Measurements from ENCODE around the gene WASF3.

WASF3 gene

GRCh38 chr13:26713341-26713740 is 155.9 kb downstream of the WASF3 start:
- Histone ChIP-seq H3K23ac (ENCODE audit: low read length in 2 of 2) (no peak overlapping the region), H3K79me1 (replicated peaks; ENCODE audit: low read length, poor library complexity, severe bottlenecking) (no peaks in the 10 kb centered on the region), H2BK5ac (ENCODE audit: low read depth, low read length, poor library complexity, severe bottlenecking) (no peak overlapping the region), H3K4me2 (ENCODE audit: low read length, poor library complexity, severe bottlenecking) (no peak overlapping the region), H2BK120ac (ENCODE audit: low read depth, low read length) (no peak overlapping the region), H4K8ac (ENCODE audit: low read length) (no peak overlapping the region), H3K27ac (ENCODE audit: low read length, poor library complexity, severe bottlenecking) (no peak overlapping the region), H3K14ac (ENCODE audit: low read length in 2 of 2) (no peak overlapping the region), H3K18ac (ENCODE audit: low read depth in 1 of 2, low read length in 2 of 2) (no peak overlapping the region), H2AFZ (ENCODE audit: low read depth, low read length) (no peak overlapping the region), H3K27me3 (ENCODE audit: control insufficient read depth in 1 of 2, insufficient read depth in 1 of 2, low read length in 2 of 2) (peaks cover 10 to 31% of the 10 kb centered on the region in 2 experiments), H3K4ac (ENCODE audit: low read depth in 1 of 2, low read length in 2 of 2) (no peak overlapping the region), H4K91ac (ENCODE audit: low read length) (no peak overlapping the region), H3K9me3 (ENCODE audit: control insufficient read depth, low read length) (no peaks in the 10 kb centered on the region), H3K9ac (ENCODE audit: low read length) (no peak overlapping the region), H3K36me3 (ENCODE audit: control insufficient read depth in 1 of 2, insufficient read depth in 2 of 2, low read depth in 1 of 2, low read length in 2 of 2) (no peaks in the 10 kb centered on the region), H3K4me1 (ENCODE audit: control insufficient read depth, insufficient read depth, low read depth, low read length) (no peaks in the 10 kb centered on the region), H2BK15ac (ENCODE audit: low read depth, poor library complexity, severe bottlenecking) (no peak overlapping the region), H3K4me3 (ENCODE audit: insufficient read depth in 1 of 2, low read depth in 1 of 2, low read length in 2 of 2) (no peak overlapping the region), H2BK12ac (ENCODE audit: low read length in 2 of 2) (no peak overlapping the region), H2AK5ac (ENCODE audit: low read length, severe bottlenecking) (no peak overlapping the region)
- no peak for DNase-seq
- WGBS: 96% methylated on average over 1 of the region's 1 CpG

DNA sequence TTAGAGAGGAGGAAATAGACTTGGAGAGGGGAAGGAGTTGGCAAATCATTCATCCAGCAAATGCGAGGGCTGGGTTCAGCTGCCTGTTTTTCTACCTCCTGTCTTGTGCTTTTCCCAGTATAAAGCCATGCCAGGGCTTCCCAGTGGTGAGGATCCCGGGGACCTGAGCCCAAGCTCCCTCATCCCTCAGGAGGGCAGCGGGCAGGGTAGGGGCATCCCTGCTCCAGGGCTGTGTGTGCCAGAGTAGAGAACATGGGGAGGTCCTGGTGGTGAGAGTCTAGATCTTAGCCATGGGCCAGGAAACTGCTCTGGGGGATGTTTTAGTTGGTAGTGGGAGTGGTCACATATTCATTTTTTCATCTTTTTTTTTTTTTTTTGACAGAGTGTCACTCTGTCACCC is 159.5 kb downstream of the WASF3 start:
- no peak overlapping the region for H4K8ac ChIP-seq (ENCODE audit: low read length)
- no peaks in the 10 kb centered on the region for H3K36me3 ChIP-seq (ENCODE audit: control insufficient read depth in 1 of 2, insufficient read depth in 2 of 2, low read depth in 1 of 2, low read length in 2 of 2)
- no peaks in the 10 kb centered on the region for H3K4me1 ChIP-seq (ENCODE audit: control insufficient read depth, insufficient read depth, low read depth, low read length)

DNA sequence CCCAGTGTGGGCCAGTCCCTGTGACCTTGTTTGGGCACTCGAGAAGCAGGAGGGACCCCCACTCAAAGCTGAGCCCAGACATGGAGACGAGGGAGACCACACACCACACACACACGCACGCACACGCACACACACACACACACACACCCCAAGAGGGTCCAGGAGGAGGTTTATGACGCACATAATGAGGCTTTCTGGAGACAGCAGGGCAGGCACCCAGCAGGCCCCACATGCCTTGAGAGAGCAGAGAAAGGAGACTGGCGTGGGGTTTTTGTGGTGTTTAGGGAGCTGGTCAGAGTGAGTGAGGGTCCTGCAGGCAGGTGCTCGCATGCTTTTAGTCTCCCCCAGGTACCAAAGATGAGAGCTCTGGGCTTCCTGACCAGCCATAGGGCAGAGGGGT is 160.7 kb downstream of the WASF3 start:
- no peak overlapping the region for H2AFZ ChIP-seq (ENCODE audit: low read depth, low read length)
- H3K27ac ChIP-seq (ENCODE audit: low read length, poor library complexity, severe bottlenecking): no peak overlapping the region
- H3K4me2 ChIP-seq (ENCODE audit: low read length, poor library complexity, severe bottlenecking): no peak overlapping the region
- no peak overlapping the region for H3K4me3 ChIP-seq (ENCODE audit: insufficient read depth in 1 of 2, low read depth in 1 of 2, low read length in 2 of 2)
- H3K18ac ChIP-seq (ENCODE audit: low read depth in 1 of 2, low read length in 2 of 2): no peak overlapping the region
- H2BK15ac ChIP-seq (ENCODE audit: low read depth, poor library complexity, severe bottlenecking): no peak overlapping the region
- no peak overlapping the region for H3K23ac ChIP-seq (ENCODE audit: low read length in 2 of 2)
- no peak overlapping the region for H4K8ac ChIP-seq (ENCODE audit: low read length)
- peaks cover 9 to 27% of the 10 kb centered on the region in 2 experiments for H3K27me3 ChIP-seq (ENCODE audit: control insufficient read depth in 1 of 2, insufficient read depth in 1 of 2, low read length in 2 of 2)
- 57% methylated on average over 4 of the region's 8 CpGs for WGBS
- no peak overlapping the region for H4K91ac ChIP-seq (ENCODE audit: low read length)
- H3K79me1 ChIP-seq (replicated peaks; ENCODE audit: low read length, poor library complexity, severe bottlenecking): no peaks in the 10 kb centered on the region
- no peaks in the 10 kb centered on the region for H3K4me1 ChIP-seq (ENCODE audit: control insufficient read depth, insufficient read depth, low read depth, low read length)
- H2BK12ac ChIP-seq (ENCODE audit: low read length in 2 of 2): no peak overlapping the region
- H3K36me3 ChIP-seq (ENCODE audit: control insufficient read depth in 1 of 2, insufficient read depth in 2 of 2, low read depth in 1 of 2, low read length in 2 of 2): no peaks in the 10 kb centered on the region
- H3K9me3 ChIP-seq (ENCODE audit: control insufficient read depth, low read length): no peaks in the 10 kb centered on the region
- no peak overlapping the region for H2AK5ac ChIP-seq (ENCODE audit: low read length, severe bottlenecking)
- H3K4ac ChIP-seq (ENCODE audit: low read depth in 1 of 2, low read length in 2 of 2): no peak overlapping the region
- no peak for DNase-seq
- H2BK5ac ChIP-seq (ENCODE audit: low read depth, low read length, poor library complexity, severe bottlenecking): no peak overlapping the region
- no peak overlapping the region for H3K14ac ChIP-seq (ENCODE audit: low read length in 2 of 2)
- H3K9ac ChIP-seq (ENCODE audit: low read length): no peak overlapping the region
- no peak overlapping the region for H2BK120ac ChIP-seq (ENCODE audit: low read depth, low read length)

More for the DNA sequence above, 159.5 kb downstream of the WASF3 start:
- Histone ChIP-seq H3K79me1 (replicated peaks; ENCODE audit: low read length, poor library complexity, severe bottlenecking) (no peaks in the 10 kb centered on the region), H3K4me3 (ENCODE audit: insufficient read depth in 1 of 2, low read depth in 1 of 2, low read length in 2 of 2) (no peak overlapping the region), H3K4me2 (ENCODE audit: low read length, poor library complexity, severe bottlenecking) (no peak overlapping the region), H3K18ac (ENCODE audit: low read depth in 1 of 2, low read length in 2 of 2) (no peak overlapping the region), H3K9me3 (ENCODE audit: control insufficient read depth, low read length) (no peaks in the 10 kb centered on the region), H2BK12ac (ENCODE audit: low read length in 2 of 2) (no peak overlapping the region), H3K14ac (ENCODE audit: low read length in 2 of 2) (no peak overlapping the region), H3K27ac (ENCODE audit: low read length, poor library complexity, severe bottlenecking) (no peak overlapping the region), H2AK5ac (ENCODE audit: low read length, severe bottlenecking) (no peak overlapping the region), H3K4ac (ENCODE audit: low read depth in 1 of 2, low read length in 2 of 2) (no peak overlapping the region), H4K91ac (ENCODE audit: low read length) (no peak overlapping the region), H3K9ac (ENCODE audit: low read length) (no peak overlapping the region), H2AFZ (ENCODE audit: low read depth, low read length) (no peak overlapping the region), H2BK120ac (ENCODE audit: low read depth, low read length) (no peak overlapping the region), H3K23ac (ENCODE audit: low read length in 2 of 2) (no peak overlapping the region), H2BK15ac (ENCODE audit: low read depth, poor library complexity, severe bottlenecking) (no peak overlapping the region), H2BK5ac (ENCODE audit: low read depth, low read length, poor library complexity, severe bottlenecking) (no peak overlapping the region), H3K27me3 (ENCODE audit: control insufficient read depth in 1 of 2, insufficient read depth in 1 of 2, low read length in 2 of 2) (peaks cover 10 to 23% of the 10 kb centered on the region in 2 experiments)
- DNase-seq: no peak
- WGBS: 82% methylated on average over 3 of the region's 3 CpGs

DNA sequence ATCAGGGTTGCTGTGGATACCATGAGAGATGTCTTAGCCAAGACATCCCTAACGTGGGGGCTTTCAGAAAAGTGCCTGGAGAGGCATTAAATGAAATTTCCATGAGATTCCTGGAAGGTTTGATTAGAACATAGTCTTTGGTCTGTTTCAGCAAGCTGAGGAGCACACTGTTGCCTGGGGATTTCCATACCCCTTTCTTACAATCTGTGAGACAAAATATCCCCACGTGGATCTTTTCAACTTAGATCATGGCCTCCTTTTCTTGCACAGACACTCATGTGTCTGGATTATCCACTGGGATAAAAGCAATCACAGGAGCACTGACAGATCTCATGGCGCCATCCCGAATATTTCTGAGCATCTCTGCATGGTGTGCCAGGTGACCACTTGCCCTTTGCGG is 161.4 kb downstream of the WASF3 start:
- H3K79me1 ChIP-seq (replicated peaks; ENCODE audit: low read length, poor library complexity, severe bottlenecking): no peaks in the 10 kb centered on the region
- no peak overlapping the region for H3K4ac ChIP-seq (ENCODE audit: low read depth in 1 of 2, low read length in 2 of 2)
- no peak overlapping the region for H2AFZ ChIP-seq (ENCODE audit: low read depth, low read length)
- H3K23ac ChIP-seq (ENCODE audit: low read length in 2 of 2): no peak overlapping the region
- H3K27me3 ChIP-seq (ENCODE audit: control insufficient read depth in 1 of 2, insufficient read depth in 1 of 2, low read length in 2 of 2): peaks cover 6 to 27% of the 10 kb centered on the region in 2 experiments
- H3K27ac ChIP-seq (ENCODE audit: low read length, poor library complexity, severe bottlenecking): no peak overlapping the region
- no peak overlapping the region for H4K8ac ChIP-seq (ENCODE audit: low read length)
- H3K9me3 ChIP-seq (ENCODE audit: control insufficient read depth, low read length): no peaks in the 10 kb centered on the region
- H3K36me3 ChIP-seq (ENCODE audit: control insufficient read depth in 1 of 2, insufficient read depth in 2 of 2, low read depth in 1 of 2, low read length in 2 of 2): no peaks in the 10 kb centered on the region
- no peak overlapping the region for H3K14ac ChIP-seq (ENCODE audit: low read length in 2 of 2)
- H2BK5ac ChIP-seq (ENCODE audit: low read depth, low read length, poor library complexity, severe bottlenecking): no peak overlapping the region
- H3K4me2 ChIP-seq (ENCODE audit: low read length, poor library complexity, severe bottlenecking): no peak overlapping the region
- no peak for DNase-seq
- H3K18ac ChIP-seq (ENCODE audit: low read depth in 1 of 2, low read length in 2 of 2): no peak overlapping the region
- H2BK120ac ChIP-seq (ENCODE audit: low read depth, low read length): no peak overlapping the region
- no peaks in the 10 kb centered on the region for H3K4me1 ChIP-seq (ENCODE audit: control insufficient read depth, insufficient read depth, low read depth, low read length)
- H2AK5ac ChIP-seq (ENCODE audit: low read length, severe bottlenecking): no peak overlapping the region
- WGBS: 84% methylated on average over 5 of the region's 5 CpGs
- no peak overlapping the region for H4K91ac ChIP-seq (ENCODE audit: low read length)
- H3K9ac ChIP-seq (ENCODE audit: low read length): no peak overlapping the region
- no peak overlapping the region for H3K4me3 ChIP-seq (ENCODE audit: insufficient read depth in 1 of 2, low read depth in 1 of 2, low read length in 2 of 2)
- no peak overlapping the region for H2BK12ac ChIP-seq (ENCODE audit: low read length in 2 of 2)
- H2BK15ac ChIP-seq (ENCODE audit: low read depth, poor library complexity, severe bottlenecking): no peak overlapping the region
